GM10248 (cell line): ENCODE data around the gene PLCE1.
"Not testable (repeated sequence)": the region's sequence is repeated elsewhere in the genome, so short reads cannot be mapped to it uniquely, and the experiment has no call there.

Experiments
- CTCF ChIA-PET: fragments of 300-600 bp; sonication (Branson Sonifier 250); formaldehyde crosslinking; extraction: SDS; loops from one replicate; lab custom pipeline; 2021; ENCODE audit warnings: antibody characterized with exemption; lab: Yijun Ruan, JAX
- POLR2A ChIA-PET: fragments of 350-650 bp; sonication (Branson Sonifier 250); formaldehyde crosslinking; extraction: SDS; loops from one replicate; lab custom pipeline; 2020; ENCODE audit warnings: antibody characterized with exemption; lab: Yijun Ruan, JAX
- DNase-seq: peaks from one replicate; pipeline ENCODE4 v3.0.0; 2012; ENCODE audit errors: extremely low spot score
- TF ChIP-seq, protein P1 (sequence below): IDR thresholded peaks from 2 replicates; pipeline ENCODE4 v1.5.1; 2012; ENCODE audit warnings: mild to moderate bottlenecking, low read depth; ENCODE audit errors: extremely low read depth, missing control alignments, control extremely low read depth

The PLCE1 gene

DNA sequence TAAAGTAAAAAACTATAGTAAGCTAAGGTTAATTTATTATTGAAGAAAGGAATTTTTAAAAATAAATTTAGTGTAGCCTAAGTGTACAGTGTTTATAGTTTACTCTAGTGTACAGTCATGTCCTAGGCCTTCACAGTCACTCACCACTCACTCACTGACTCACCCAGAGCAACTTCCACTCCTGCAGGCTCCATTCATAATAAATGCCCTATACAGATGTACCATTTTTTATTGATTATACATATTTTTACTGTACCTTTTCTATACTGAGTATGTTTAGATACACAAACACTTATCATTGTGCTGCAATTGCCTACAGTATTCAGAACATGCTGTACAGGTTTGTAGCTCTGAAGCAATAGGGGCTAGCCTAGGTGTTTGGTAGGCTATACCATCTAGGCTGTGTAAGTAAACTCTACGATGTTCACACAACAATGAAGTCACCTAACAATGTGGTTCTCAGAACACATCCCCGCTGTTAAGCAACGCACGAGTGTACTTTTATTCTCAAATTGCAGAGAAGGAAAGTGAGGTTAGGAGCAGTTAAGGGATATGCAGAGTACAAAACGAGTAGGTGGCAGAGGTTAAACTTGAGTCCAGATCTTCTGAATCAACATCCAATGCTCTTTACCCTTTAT, 38.9 kb upstream of the PLCE1 start:
- DNase-seq: no peak
- TF ChIP-seq, protein P1, sequence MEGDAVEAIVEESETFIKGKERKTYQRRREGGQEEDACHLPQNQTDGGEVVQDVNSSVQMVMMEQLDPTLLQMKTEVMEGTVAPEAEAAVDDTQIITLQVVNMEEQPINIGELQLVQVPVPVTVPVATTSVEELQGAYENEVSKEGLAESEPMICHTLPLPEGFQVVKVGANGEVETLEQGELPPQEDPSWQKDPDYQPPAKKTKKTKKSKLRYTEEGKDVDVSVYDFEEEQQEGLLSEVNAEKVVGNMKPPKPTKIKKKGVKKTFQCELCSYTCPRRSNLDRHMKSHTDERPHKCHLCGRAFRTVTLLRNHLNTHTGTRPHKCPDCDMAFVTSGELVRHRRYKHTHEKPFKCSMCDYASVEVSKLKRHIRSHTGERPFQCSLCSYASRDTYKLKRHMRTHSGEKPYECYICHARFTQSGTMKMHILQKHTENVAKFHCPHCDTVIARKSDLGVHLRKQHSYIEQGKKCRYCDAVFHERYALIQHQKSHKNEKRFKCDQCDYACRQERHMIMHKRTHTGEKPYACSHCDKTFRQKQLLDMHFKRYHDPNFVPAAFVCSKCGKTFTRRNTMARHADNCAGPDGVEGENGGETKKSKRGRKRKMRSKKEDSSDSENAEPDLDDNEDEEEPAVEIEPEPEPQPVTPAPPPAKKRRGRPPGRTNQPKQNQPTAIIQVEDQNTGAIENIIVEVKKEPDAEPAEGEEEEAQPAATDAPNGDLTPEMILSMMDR: no peak
- ChIA-PET CTCF (interaction anchor here (1.0 to 1.6 kb wide), 2 partner anchors 8 to 47 kb away, joined by 3 read pairs; no protein-coding TSS in a partner anchor), POLR2A (no interaction called here)

GRCh38 chr10:93958834-93959233, 34.9 kb upstream of the PLCE1 start:
- TF ChIP-seq, protein P1: no peak
- no peak for DNase-seq
- ChIA-PET CTCF (interaction anchor here (1.4 kb wide), 1 partner anchor 42 kb away, joined by 5 read pairs; no protein-coding TSS in a partner anchor), POLR2A (no interaction called here)

GRCh38 chr10:93960988-93961387, 32.7 kb upstream of the PLCE1 start:
- POLR2A ChIA-PET, CTCF ChIA-PET, DNase-seq: not testable (repeated sequence)

GRCh38 chr10:93962973-93963372, 30.8 kb upstream of the PLCE1 start:
- ChIA-PET POLR2A (no interaction called here), CTCF (interaction anchor here (0.9 to 1.0 kb wide), 2 partner anchors 8 to 14 kb away, joined by 3 to 4 read pairs; no protein-coding TSS in a partner anchor)
- no peak for DNase-seq
- TF ChIP-seq, protein P1: no peak

DNA sequence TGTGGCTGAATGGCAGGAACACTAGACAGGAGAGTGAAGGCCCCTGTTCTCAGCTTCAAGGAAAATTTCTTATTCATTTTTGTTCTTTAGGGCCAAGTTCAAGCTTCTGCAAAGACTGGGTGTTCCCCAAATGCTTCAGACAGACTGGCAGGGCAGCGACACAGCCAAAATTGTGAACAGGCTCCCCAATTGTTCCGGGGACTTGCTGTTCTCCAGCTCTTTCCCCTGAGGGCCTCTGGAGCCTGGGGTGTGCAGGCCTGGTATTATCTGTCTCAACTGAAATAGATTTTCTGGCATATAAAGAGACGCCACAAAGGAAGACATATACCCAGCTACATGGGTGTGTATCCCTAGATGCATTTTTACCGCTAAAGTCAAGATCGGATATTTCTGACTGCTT, 30.3 kb upstream of the PLCE1 start:
- TF ChIP-seq, protein P1: no peak
- ChIA-PET CTCF (interaction anchor here (0.9 to 1.0 kb wide), 2 partner anchors 9 to 14 kb away, joined by 3 to 4 read pairs; no protein-coding TSS in a partner anchor), POLR2A (no interaction called here)
- no peak for DNase-seq

DNA sequence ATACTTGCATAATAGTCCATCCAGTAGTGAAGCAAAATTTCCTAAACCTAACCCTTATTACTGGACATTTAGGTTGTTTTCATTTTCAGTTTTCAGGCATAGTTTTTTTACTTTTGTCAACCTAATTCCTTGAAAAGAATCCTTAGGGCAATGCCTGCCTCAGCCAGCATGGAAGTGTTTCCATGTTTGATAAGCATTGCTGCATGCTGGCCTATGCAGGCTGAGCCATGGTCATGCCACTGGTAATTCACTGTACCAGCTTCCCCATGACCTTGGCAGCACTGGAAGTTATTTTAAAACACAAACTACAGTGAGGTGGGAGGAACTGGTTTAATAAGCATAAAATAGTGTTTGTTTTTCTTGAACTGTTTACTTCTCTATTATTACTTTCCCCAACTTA, 27.8 kb upstream of the PLCE1 start:
- DNase-seq: no peak
- TF ChIP-seq, protein P1: no peak
- CTCF ChIA-PET: interaction anchor here (1.6 kb wide), 1 partner anchor 11 kb away, joined by 5 read pairs; no protein-coding TSS in a partner anchor
- POLR2A ChIA-PET: no interaction called here

DNA sequence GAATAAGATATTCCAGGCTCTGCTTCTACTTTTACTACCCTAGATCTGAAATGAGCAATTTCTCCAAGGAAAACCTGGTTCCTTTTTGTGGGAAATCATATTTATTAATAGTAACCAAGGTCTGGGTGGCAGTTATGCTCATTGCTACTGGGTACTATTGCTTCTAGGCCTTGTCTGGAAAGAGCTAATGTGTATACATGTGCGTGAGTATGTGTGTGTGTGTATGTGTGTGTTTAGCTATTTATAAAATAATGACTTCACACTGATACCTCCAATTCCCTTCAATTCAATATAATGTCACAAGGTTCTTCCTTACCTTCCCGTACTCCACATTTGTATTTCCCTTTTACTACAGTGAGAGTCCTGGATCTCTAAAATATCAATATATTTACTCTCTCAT, 26.0 kb upstream of the PLCE1 start:
- ChIA-PET CTCF (interaction anchor here (2.0 kb wide), 1 partner anchor 9 kb away, joined by 6 read pairs; no protein-coding TSS in a partner anchor), POLR2A (no interaction called here)
- TF ChIP-seq, protein P1: no peak
- no peak for DNase-seq
